ENCODE results near the gene AMIGO3.

Gene AMIGO3

GRCh38 chr3:49723628-49724551, 4.4 kb upstream of the AMIGO3 start, which contains the start of gene GMPPB:
Gene GMPPB (minus strand): TSS chr3:49723951. CDS start chr3:49723726, 225 bp downstream.
- DNase-seq: peak; percentile 93

- peak; percentile 67 for DNase-seq
These were observed 3.8 kb upstream of the AMIGO3 start for GRCh38 chr3:49723296-49723627.

- DNase-seq: no peak
These were observed 3.4 kb upstream of the AMIGO3 start for GRCh38 chr3:49722896-49723295.

- DNase-seq: no peak
These were observed 2.7 kb upstream of the AMIGO3 start for GRCh38 chr3:49721896-49722781.

- DNase-seq: no peak
These were observed 2.1 kb upstream of the AMIGO3 start for GRCh38 chr3:49721596-49721895.

GRCh38 chr3:49720855-49721595, 1.5 kb upstream of the AMIGO3 start:
- no peak for DNase-seq

GRCh38 chr3:49718858-49719213, 648 bp downstream of the AMIGO3 start:
- DNase-seq: no peak

GRCh38 chr3:49717959-49718857, 1.3 kb downstream of the AMIGO3 start:
- DNase-seq: no peak

- no peak for DNase-seq
These were observed 2.1 kb downstream of the AMIGO3 start for GRCh38 chr3:49717211-49717958.

- DNase-seq: no peak
These were observed 2.7 kb downstream of the AMIGO3 start for GRCh38 chr3:49716691-49717210.

GRCh38 chr3:49716169-49716568, 3.3 kb downstream of the AMIGO3 start:
- no peak for DNase-seq

GRCh38 chr3:49715611-49716121, 3.8 kb downstream of the AMIGO3 start:
- no peak for DNase-seq

GRCh38 chr3:49714728-49715550, 4.5 kb downstream of the AMIGO3 start:
- no peak for DNase-seq

- no peak for DNase-seq
These were observed 6.0 kb downstream of the AMIGO3 start for GRCh38 chr3:49713336-49714105.

GRCh38 chr3:49712631-49713317, 6.7 kb downstream of the AMIGO3 start:
- DNase-seq: no peak

GRCh38 chr3:49712166-49712565, 7.3 kb downstream of the AMIGO3 start:
- no peak for DNase-seq

GRCh38 chr3:49711489-49711888, 8.0 kb downstream of the AMIGO3 start:
- DNase-seq: no peak

GRCh38 chr3:49709852-49710251, 9.6 kb downstream of the AMIGO3 start:
- no peak for DNase-seq

GRCh38 chr3:49707113-49707480, 12.4 kb downstream of the AMIGO3 start:
- DNase-seq: no peak

All from CD4-positive, alpha-beta T cell treated with Interleukin-21 for 1 hour (primary cell).